Measurements from ENCODE around the gene FPGS. TPM values are rescaled to one million over a fixed set of nuclear protein-coding genes. Genes with fewer than 3 reads are reported as not detected.

The FPGS gene
- total RNA-seq, 2 experiments from 2014 or later, result 79.8 to 80.4 TPM

- ChIA-PET CTCF (no interaction called here), POLR2A (interaction anchor here (1.0 to 1.7 kb wide), 5 partner anchors 9 to 145 kb away, joined by 3 to 5 read pairs (median 4); no protein-coding TSS in a partner anchor)
- peaks cover 2% of the 10 kb centered on the region for H3K4me1 Mint-ChIP-seq (ENCODE audit: low read depth)
- H3K27me3 Mint-ChIP-seq, result no peaks in the 10 kb centered on the region
- H3K4me3 Mint-ChIP-seq, result no peak overlapping the region
- ATAC-seq (no peak), DNase-seq (no peak)
- TF ChIP-seq, protein P1, sequence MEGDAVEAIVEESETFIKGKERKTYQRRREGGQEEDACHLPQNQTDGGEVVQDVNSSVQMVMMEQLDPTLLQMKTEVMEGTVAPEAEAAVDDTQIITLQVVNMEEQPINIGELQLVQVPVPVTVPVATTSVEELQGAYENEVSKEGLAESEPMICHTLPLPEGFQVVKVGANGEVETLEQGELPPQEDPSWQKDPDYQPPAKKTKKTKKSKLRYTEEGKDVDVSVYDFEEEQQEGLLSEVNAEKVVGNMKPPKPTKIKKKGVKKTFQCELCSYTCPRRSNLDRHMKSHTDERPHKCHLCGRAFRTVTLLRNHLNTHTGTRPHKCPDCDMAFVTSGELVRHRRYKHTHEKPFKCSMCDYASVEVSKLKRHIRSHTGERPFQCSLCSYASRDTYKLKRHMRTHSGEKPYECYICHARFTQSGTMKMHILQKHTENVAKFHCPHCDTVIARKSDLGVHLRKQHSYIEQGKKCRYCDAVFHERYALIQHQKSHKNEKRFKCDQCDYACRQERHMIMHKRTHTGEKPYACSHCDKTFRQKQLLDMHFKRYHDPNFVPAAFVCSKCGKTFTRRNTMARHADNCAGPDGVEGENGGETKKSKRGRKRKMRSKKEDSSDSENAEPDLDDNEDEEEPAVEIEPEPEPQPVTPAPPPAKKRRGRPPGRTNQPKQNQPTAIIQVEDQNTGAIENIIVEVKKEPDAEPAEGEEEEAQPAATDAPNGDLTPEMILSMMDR (IDR thresholded peaks at IDR 0.05), result no peak
- H3K27ac Mint-ChIP-seq, result no peak overlapping the region
- intact Hi-C loops (cut with micrococcal nuclease), result no loop called here
- H3K36me3 Mint-ChIP-seq (ENCODE audit: low read depth), result peaks cover 37% of the 10 kb centered on the region
- H3K9me3 Mint-ChIP-seq, result no peaks in the 10 kb centered on the region
Measured at GRCh38 chr9:127809540-127810377, 7.1 kb downstream of the FPGS start.

DNA sequence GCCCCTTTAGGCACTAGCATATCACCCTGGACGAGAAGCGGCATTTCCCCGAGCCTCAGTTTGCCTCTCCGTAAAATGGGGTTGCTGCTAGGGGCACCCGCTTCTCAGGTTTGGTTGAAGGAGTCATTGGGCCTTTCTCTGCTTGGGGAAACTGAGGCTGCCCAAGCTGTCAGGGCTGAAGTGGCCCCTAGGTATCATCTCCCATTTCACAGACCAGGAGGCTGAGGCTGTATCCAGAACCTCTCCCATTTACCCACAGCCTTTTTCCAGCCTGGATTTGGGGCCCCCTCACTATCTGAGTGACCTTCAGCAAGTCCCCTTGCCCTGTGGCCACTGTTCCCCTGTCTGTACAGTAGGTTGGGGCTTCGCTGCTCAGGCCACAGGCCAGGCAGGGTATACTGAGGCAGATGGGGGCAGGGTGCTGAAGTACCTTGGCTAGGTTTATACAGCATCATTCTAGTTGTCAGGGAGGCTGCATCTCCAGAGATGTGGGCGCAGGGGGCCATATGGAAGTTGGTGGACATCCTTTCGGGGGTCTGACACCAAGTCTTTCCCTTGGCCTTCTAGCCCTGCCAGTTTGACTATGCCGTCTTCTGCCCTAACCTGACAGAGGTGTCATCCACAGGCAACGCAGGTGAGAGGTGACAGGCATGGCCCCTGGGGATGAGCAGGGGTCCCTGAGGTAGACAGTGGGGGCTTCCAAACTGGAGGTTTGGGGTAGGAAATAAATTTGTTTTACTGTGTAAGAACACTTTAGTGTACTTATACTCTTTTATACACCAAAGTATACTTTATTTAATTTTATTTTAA lies 7.9 kb downstream of the FPGS start:
- TF ChIP-seq, protein P1 (IDR thresholded peaks at IDR 0.05), result no peak
- Mint-ChIP-seq H3K27ac (no peak overlapping the region), H3K4me1 (ENCODE audit: low read depth) (peaks cover 2% of the 10 kb centered on the region), H3K4me3 (no peak overlapping the region), H3K27me3 (no peaks in the 10 kb centered on the region), H3K9me3 (no peaks in the 10 kb centered on the region), H3K36me3 (ENCODE audit: low read depth) (peaks cover 37% of the 10 kb centered on the region)
- DNase-seq (no peak), ATAC-seq (no peak)
- CTCF ChIA-PET, result interaction anchor here (1.0 kb wide), 1 partner anchor 100 kb away, joined by 3 read pairs; no protein-coding TSS in a partner anchor
- POLR2A ChIA-PET, result interaction anchor here (1.4 to 2.0 kb wide), 3 partner anchors 8 to 13 kb away, joined by 3 to 4 read pairs (median 3); no protein-coding TSS in a partner anchor
- intact Hi-C loops (cut with micrococcal nuclease), result no loop called here

- TF ChIP-seq, protein P1 (IDR thresholded peaks at IDR 0.05), result no peak
- intact Hi-C loops (cut with micrococcal nuclease), result no loop called here
- ChIA-PET POLR2A (interaction anchor here (1.4 to 2.0 kb wide), 2 partner anchors 10 to 15 kb away, joined by 3 to 4 read pairs; no protein-coding TSS in a partner anchor), CTCF (interaction anchor here (1.0 to 1.3 kb wide), 2 partner anchors 12 to 98 kb away, joined by 3 to 4 read pairs; no protein-coding TSS in a partner anchor)
- Mint-ChIP-seq H3K36me3 (ENCODE audit: low read depth) (peaks cover 30% of the 10 kb centered on the region), H3K27me3 (no peaks in the 10 kb centered on the region), H3K4me1 (ENCODE audit: low read depth) (no peaks in the 10 kb centered on the region), H3K9me3 (no peaks in the 10 kb centered on the region), H3K27ac (no peak overlapping the region), H3K4me3 (no peak overlapping the region)
- DNase-seq (no peak), ATAC-seq (no peak)
Measured at GRCh38 chr9:127812011-127812410, 9.3 kb downstream of the FPGS start.

GRCh38 chr9:127812936-127813675 lies 10.4 kb downstream of the FPGS start:
- H3K27ac Mint-ChIP-seq, result no peak overlapping the region
- TF ChIP-seq, protein P1 (IDR thresholded peaks at IDR 0.05), result no peak
- H3K36me3 Mint-ChIP-seq (ENCODE audit: low read depth), result peaks cover 21% of the 10 kb centered on the region
- ChIA-PET CTCF (interaction anchor here (1.3 kb wide), 1 partner anchor 11 kb away, joined by 4 read pairs; no protein-coding TSS in a partner anchor), POLR2A (interaction anchor here (0.9 to 2.5 kb wide), 5 partner anchors 8 to 57 kb away, joined by 3 to 8 read pairs (median 4); no protein-coding TSS in a partner anchor)
- intact Hi-C loops (cut with micrococcal nuclease), result no loop called here
- no peaks in the 10 kb centered on the region for H3K27me3 Mint-ChIP-seq
- H3K9me3 Mint-ChIP-seq, result no peaks in the 10 kb centered on the region
- DNase-seq, result no peak
- no peak overlapping the region for H3K4me3 Mint-ChIP-seq
- ATAC-seq, result no peak
- H3K4me1 Mint-ChIP-seq (ENCODE audit: low read depth), result no peaks in the 10 kb centered on the region

Measured in activated CD8-positive, alpha-beta T cell treated with anti-CD3 and anti-CD28 coated beads for 36 hours (primary cell).